Measurements from ENCODE around the gene LCN6. TPM values are rescaled to one million over a fixed set of nuclear protein-coding genes. Genes with fewer than 3 reads are reported as not detected.

Gene LCN6
- total RNA-seq, 6 donors from 2014 or later = 2.7 to 35.1 (median 5.5) TPM; not detected in 2

GRCh38 chr9:136725612-136726011 lies 22.7 kb downstream of the LCN6 start:
- TF ChIP-seq POLR2AphosphoS5 (IDR thresholded peaks at IDR 0.05) (no peak), POLR2A (IDR thresholded peaks at IDR 0.05) (no peak), CTCF (IDR thresholded peaks at IDR 0.05) (no peak), EP300 (IDR thresholded peaks at IDR 0.05) (no peak)
- Histone ChIP-seq H3K27me3 (no peaks in the 10 kb centered on the region), H3K9me3 (no peaks in the 10 kb centered on the region), H3K27ac (peak overlapping the region in 2 of 4 donors; percentile 55 to 89), H3K36me3 (peaks cover 27 to 52% (median 48%) of the 10 kb centered on the region in 4 donors), H3K4me1 (peaks cover 46 to 77% (median 53%) of the 10 kb centered on the region in 4 donors), H3K4me3 (peak overlapping the region in 1 of 4 donors; percentile 93)
- DNase-seq = no peak
- ATAC-seq (ENCODE audit: low FRiP score in 2 of 2) = no peak
- WGBS, 2 donors = 74 to 82% methylated on average over 3 to 9 of the region's 10 CpGs

- WGBS, 2 donors = 72 to 75% methylated on average over 6 to 7 of the region's 7 CpGs
- ATAC-seq (ENCODE audit: low FRiP score in 2 of 2) = no peak
- Histone ChIP-seq H3K4me1 (peaks cover 53 to 86% (median 61%) of the 10 kb centered on the region in 4 donors), H3K27me3 (no peaks in the 10 kb centered on the region), H3K36me3 (peaks cover 27 to 52% (median 48%) of the 10 kb centered on the region in 4 donors), H3K4me3 (peak overlapping the region in 1 of 4 donors; percentile 16), H3K9me3 (no peaks in the 10 kb centered on the region), H3K27ac (no peak overlapping the region)
- no peak for DNase-seq
- TF ChIP-seq CTCF (IDR thresholded peaks at IDR 0.05) (no peak), POLR2A (IDR thresholded peaks at IDR 0.05) (no peak), POLR2AphosphoS5 (IDR thresholded peaks at IDR 0.05) (no peak), EP300 (IDR thresholded peaks at IDR 0.05) (no peak)
Observed at GRCh38 chr9:136724772-136725171, 23.6 kb downstream of the LCN6 start.

GRCh38 chr9:136723989-136724388 lies 24.3 kb downstream of the LCN6 start:
- H3K9me3 ChIP-seq = no peaks in the 10 kb centered on the region
- TF ChIP-seq POLR2A (IDR thresholded peaks at IDR 0.05) = no peak
- no peak for TF ChIP-seq EP300 (IDR thresholded peaks at IDR 0.05)
- no peak for TF ChIP-seq POLR2AphosphoS5 (IDR thresholded peaks at IDR 0.05)
- ATAC-seq (ENCODE audit: low FRiP score in 2 of 2) = no peak
- peak overlapping the region in 1 of 4 donors; percentile 21 for H3K27ac ChIP-seq
- H3K36me3 ChIP-seq = peaks cover 27 to 52% (median 48%) of the 10 kb centered on the region in 4 donors
- no peaks in the 10 kb centered on the region for H3K27me3 ChIP-seq
- WGBS, 2 donors = 93 to 95% methylated on average over 8 of the region's 8 CpGs
- peaks cover 58 to 90% (median 67%) of the 10 kb centered on the region in 4 donors for H3K4me1 ChIP-seq
- H3K4me3 ChIP-seq = no peak overlapping the region
- DNase-seq = no peak

GRCh38 chr9:136723362-136723976 lies 24.9 kb downstream of the LCN6 start:
- TF ChIP-seq POLR2A (IDR thresholded peaks at IDR 0.05) (no peak), CTCF (IDR thresholded peaks at IDR 0.05) (no peak), EP300 (IDR thresholded peaks at IDR 0.05) (no peak), POLR2AphosphoS5 (IDR thresholded peaks at IDR 0.05) (no peak)
- H3K9me3 ChIP-seq = no peaks in the 10 kb centered on the region
- peaks cover 27 to 52% (median 48%) of the 10 kb centered on the region in 4 donors for H3K36me3 ChIP-seq
- ATAC-seq (ENCODE audit: low FRiP score in 2 of 2) (no peak), DNase-seq (peak in 1 of 2 donors; percentile 77)
- H3K4me3 ChIP-seq = no peak overlapping the region
- H3K27me3 ChIP-seq = no peaks in the 10 kb centered on the region
- 91 to 92% methylated on average over 17 to 31 of the region's 32 CpGs for WGBS, 2 donors
- H3K27ac ChIP-seq = peak overlapping the region in 1 of 4 donors; percentile 83
- peaks cover 56 to 88% (median 65%) of the 10 kb centered on the region in 4 donors for H3K4me1 ChIP-seq

GRCh38 chr9:136722969-136723356 lies 25.4 kb downstream of the LCN6 start:
- 51 to 100% methylated on average over 3 to 10 of the region's 24 CpGs for WGBS, 2 donors
- Histone ChIP-seq H3K36me3 (peaks cover 27 to 52% (median 48%) of the 10 kb centered on the region in 4 donors), H3K4me1 (peaks cover 55 to 84% (median 66%) of the 10 kb centered on the region in 4 donors), H3K9me3 (no peaks in the 10 kb centered on the region), H3K27me3 (no peaks in the 10 kb centered on the region), H3K27ac (peak overlapping the region in 2 of 4 donors; percentile 17 to 83), H3K4me3 (no peak overlapping the region)
- peak in 1 of 2 donors; percentile 76 for DNase-seq
- ATAC-seq (ENCODE audit: low FRiP score in 2 of 2) = no peak
- no peak for TF ChIP-seq POLR2A (IDR thresholded peaks at IDR 0.05)

Data from upper lobe of left lung (tissue), 6 donors.